H1 (cell line): ENCODE measurements around the gene COX7A2. TPM values are rescaled to one million over a fixed set of nuclear protein-coding genes. Genes with fewer than 3 reads are reported as not detected.

Experiments
- CTCF ChIA-PET: fragments of 300-600 bp; sonication (Branson Sonifier 250); formaldehyde crosslinking; loops from one replicate; lab custom pipeline; 2021; ENCODE audit not compliant: partially characterized antibody; lab: Charles Lee
- POLR2A ChIA-PET: fragments of 300-600 bp; sonication (Branson Sonifier 250); formaldehyde crosslinking; loops from one replicate; lab custom pipeline; 2021; ENCODE audit warnings: inconsistent platforms; ENCODE audit not compliant: partially characterized antibody; lab: Charles Lee
- DNase-seq, 2 experiments: peaks; one replicate each; pipeline versions ENCODE4 v3.0.0 to v3.0.0-alpha.2; 2010 to 2022; ENCODE audit warnings: low spot score in 2 of 2, low read depth in 1 of 2, mixed read lengths in 1 of 2
- FAIRE-seq: peaks from 2 replicates; lab custom pipeline; 2011; peaks lifted over from hg19 to GRCh38; lab: Jason Lieb, UNC
- H2AFZ ChIP-seq: 2 replicates; pipeline ENCODE4 v1.8.1; 2012; ENCODE audit warnings: low read length, inconsistent platforms
- H2AK5ac ChIP-seq: 2 replicates; pipeline ENCODE4 v1.6.1; 2013; ENCODE audit warnings: low read depth, low read length
- H2BK120ac ChIP-seq: replicated peaks from 2 replicates; pipeline ENCODE3; 2013; ENCODE audit warnings: low read depth, low read length, inconsistent platforms
- H2BK12ac ChIP-seq: 2 replicates; pipeline ENCODE4 v1.6.1; 2013; ENCODE audit warnings: low read depth, low read length
- H2BK15ac ChIP-seq: 2 replicates; pipeline ENCODE4 v1.6.1; 2013; ENCODE audit warnings: low read length
- H2BK20ac ChIP-seq: 2 replicates; pipeline ENCODE4 v1.6.1; 2013; ENCODE audit warnings: low read length
- H2BK5ac ChIP-seq: 2 replicates; pipeline ENCODE4 v1.6.1; 2013; ENCODE audit warnings: low read depth, low read length
- H3K14ac ChIP-seq: 2 replicates; pipeline ENCODE4 v1.6.1; 2013; ENCODE audit warnings: inconsistent platforms; ENCODE audit not compliant: insufficient read length
- H3K18ac ChIP-seq: 2 replicates; pipeline ENCODE4 v1.6.1; 2013; ENCODE audit warnings: low read length; ENCODE audit errors: extremely low read depth
- H3K23ac ChIP-seq: 2 replicates; pipeline ENCODE4 v1.6.1; 2013; ENCODE audit warnings: inconsistent platforms; ENCODE audit not compliant: insufficient read length
- H3K23me2 ChIP-seq: 2 replicates; pipeline ENCODE4 v1.6.1; 2013; ENCODE audit warnings: low read depth, low read length
- H3K27ac ChIP-seq: 2 replicates; pipeline ENCODE4 v1.6.1; 2011; ENCODE audit warnings: low read depth, low read length, inconsistent platforms
- H3K27me3 ChIP-seq, 4 experiments: replicated peaks in 1 of 4; 1 replicate in 1 of 4; 2 replicates in 3 of 4; pipeline versions ENCODE4 v1.6.1 to v1.8.1; 2011 to 2013; ENCODE audit warnings: low read length in 3 of 4, mild to moderate bottlenecking in 3 of 4, inconsistent platforms in 2 of 4, mixed read lengths in 2 of 4, moderate library complexity in 1 of 4; ENCODE audit not compliant: control insufficient read depth in 3 of 4, insufficient read depth in 3 of 4; ENCODE audit errors: extremely low read depth in 1 of 4
- H3K36me3 ChIP-seq, 4 experiments: 2 replicates each; pipeline versions ENCODE4 v1.6.1 to v1.8.1; 2011 to 2013; ENCODE audit warnings: mild to moderate bottlenecking in 4 of 4, low read length in 3 of 4, moderate library complexity in 2 of 4, control low read depth in 1 of 4, inconsistent platforms in 1 of 4; ENCODE audit not compliant: insufficient read depth in 4 of 4, control insufficient read depth in 2 of 4
- H3K4ac ChIP-seq: replicated peaks from 2 replicates; pipeline ENCODE3; 2013; ENCODE audit warnings: low read length, low read depth, mixed read lengths, inconsistent platforms; ENCODE audit not compliant: insufficient read length
- H3K4me1 ChIP-seq, 4 experiments: replicated peaks in 1 of 4; 1 replicate in 1 of 4; 2 replicates in 3 of 4; pipeline versions ENCODE4 v1.6.1 to v1.8.1; 2011 to 2013; ENCODE audit warnings: low read length in 3 of 4, inconsistent platforms in 2 of 4, mixed read lengths in 1 of 4; ENCODE audit not compliant: insufficient read depth in 4 of 4, control insufficient read depth in 3 of 4
- H3K4me2 ChIP-seq, 2 experiments: 2 replicates each; pipeline versions ENCODE4 v1.6.1 to v1.8.1; 2011 to 2013; ENCODE audit warnings: low read depth in 2 of 2, low read length in 2 of 2, control low read depth in 1 of 2, inconsistent platforms in 1 of 2, mild to moderate bottlenecking in 1 of 2; ENCODE audit not compliant: insufficient read depth in 1 of 2
- H3K4me3 ChIP-seq, 4 experiments: fragments of 200-600, 300-600 bp in 1 of 4; sonication (generic), shearing (Covaris generic), sonication (Bioruptor Twin) in 1 of 4; 2 replicates each; pipeline versions ENCODE4 v1.5.1 to v1.8.1; 2011 to 2016; ENCODE audit warnings: low read length in 4 of 4, low read depth in 3 of 4, control low read depth in 2 of 4, inconsistent platforms in 2 of 4, mild to moderate bottlenecking in 2 of 4, mixed read lengths in 1 of 4, moderate library complexity in 1 of 4; ENCODE audit not compliant: insufficient read depth in 2 of 4; ENCODE audit errors: extremely low read depth in 1 of 4
- H3K56ac ChIP-seq: replicated peaks from 2 replicates; pipeline ENCODE3; 2013; ENCODE audit warnings: low read depth, mild to moderate bottlenecking, mixed read lengths, low read length, inconsistent platforms; ENCODE audit not compliant: insufficient read length
- H3K79me1 ChIP-seq: 2 replicates; pipeline ENCODE4 v1.6.1; 2013; ENCODE audit warnings: low read depth, low read length, control low read depth
- H3K79me2 ChIP-seq, 2 experiments: 2 replicates each; pipeline versions ENCODE4 v1.6.1 to v1.8.1; 2012 to 2013; ENCODE audit warnings: low read length in 2 of 2, mild to moderate bottlenecking in 2 of 2, inconsistent platforms in 1 of 2; ENCODE audit not compliant: insufficient read depth in 2 of 2, control insufficient read depth in 1 of 2
- H3K9ac ChIP-seq, 4 experiments: replicated peaks in 1 of 4; 1 replicate in 1 of 4; 2 replicates in 3 of 4; pipeline versions ENCODE4 v1.6.1 to v1.8.1; 2011 to 2013; ENCODE audit warnings: low read depth in 3 of 4, low read length in 3 of 4, control low read depth in 2 of 4, mild to moderate bottlenecking in 2 of 4, moderate library complexity in 2 of 4, inconsistent platforms in 1 of 4; ENCODE audit errors: extremely low read depth in 1 of 4
- H3K9me3 ChIP-seq, 2 experiments: 2 replicates each; pipeline versions ENCODE4 v1.6.1 to v1.8.1; 2012 to 2013; ENCODE audit warnings: mild to moderate bottlenecking in 2 of 2, moderate library complexity in 2 of 2, control low read depth in 1 of 2, inconsistent platforms in 1 of 2, low read depth in 1 of 2, low read length in 1 of 2, mixed read lengths in 1 of 2; ENCODE audit not compliant: insufficient read depth in 2 of 2
- H4K20me1 ChIP-seq, 2 experiments: replicated peaks in 1 of 2; 2 replicates each; pipeline versions ENCODE3 to v1.8.1; 2011 to 2013; ENCODE audit warnings: inconsistent platforms in 2 of 2, low read length in 2 of 2, mild to moderate bottlenecking in 1 of 2; ENCODE audit not compliant: insufficient read depth in 2 of 2, control insufficient read depth in 1 of 2
- H4K5ac ChIP-seq: 2 replicates; pipeline ENCODE4 v1.6.1; 2013; ENCODE audit warnings: low read length, low read depth, mixed read lengths, inconsistent platforms; ENCODE audit not compliant: insufficient read length
- H4K8ac ChIP-seq: 2 replicates; pipeline ENCODE4 v1.8.0; 2013; ENCODE audit warnings: mild to moderate bottlenecking, moderate library complexity, low read length, inconsistent platforms; ENCODE audit not compliant: insufficient read depth; ENCODE audit errors: extremely low read depth
- H4K91ac ChIP-seq: replicated peaks from 2 replicates; pipeline ENCODE3; 2013; ENCODE audit warnings: low read length, mixed read lengths, inconsistent platforms; ENCODE audit not compliant: insufficient read length
- CEBPB ChIP-seq: IDR thresholded peaks from 2 replicates; pipeline ENCODE4 v1.6.1; 2012; ENCODE audit warnings: low read depth, low read length
- CREB1 ChIP-seq: IDR thresholded peaks from 2 replicates; pipeline ENCODE4 v1.6.1; 2012; ENCODE audit warnings: inconsistent platforms
- CTCF ChIP-seq, 3 experiments: IDR thresholded peaks; 1 replicate in 2 of 3; 2 replicates in 1 of 3; pipeline versions ENCODE4 v1.5.1 to v1.6.1; 2011; ENCODE audit warnings: low read length in 3 of 3, mild to moderate bottlenecking in 3 of 3, inconsistent platforms in 2 of 3, low read depth in 1 of 3, moderate library complexity in 1 of 3; ENCODE audit not compliant: insufficient read depth in 1 of 3; ENCODE audit errors: control extremely low read depth in 1 of 3
- EP300 ChIP-seq, 2 experiments: IDR thresholded peaks; 1 replicate in 1 of 2; 2 replicates in 1 of 2; pipeline ENCODE4 v1.6.1; 2011 to 2012; ENCODE audit warnings: low read depth in 2 of 2, low read length in 2 of 2, mild to moderate bottlenecking in 2 of 2, borderline replicate concordance in 1 of 2, inconsistent platforms in 1 of 2, moderate library complexity in 1 of 2
- JUN ChIP-seq: IDR thresholded peaks from 2 replicates; pipeline ENCODE4 v1.6.1; 2011; ENCODE audit warnings: low read depth, mild to moderate bottlenecking, improper control_type of control experiment, low read length
- MAX ChIP-seq: IDR thresholded peaks from 2 replicates; pipeline ENCODE4 v1.6.1; 2012; ENCODE audit warnings: inconsistent platforms
- TEAD4 ChIP-seq: IDR thresholded peaks from 2 replicates; pipeline ENCODE4 v1.6.1; 2012; ENCODE audit warnings: low read depth, low read length, inconsistent platforms, mixed read lengths
- ZNF274 ChIP-seq: IDR thresholded peaks from 2 replicates; pipeline ENCODE4 v1.7.0; 2012; ENCODE audit warnings: low read length, borderline replicate concordance; ENCODE audit errors: extremely low read depth
- WGBS, 2 experiments: shearing (Covaris generic) in 1 of 2; methylation state at CpG; one replicate each; pipeline versions ENCODE4 v1.1.6 to v1.1.7; 2013 to 2015; ENCODE audit warnings: low lambda C conversion rate in 2 of 2, mixed read lengths in 2 of 2, inconsistent platforms in 1 of 2, low coverage in 1 of 2, missing lambda C conversion rate in 1 of 2; ENCODE audit not compliant: insufficient replicate concordance in 2 of 2, insufficient coverage in 1 of 2, insufficient read length in 1 of 2; ENCODE audit errors: extremely low coverage in 1 of 2, missing lambda C conversion rate in 1 of 2; 5-methylcytosine and 5-hydroxymethylcytosine counted together
- polyA plus RNA-seq, 7 experiments: library from polyadenylated mRNA; depleted of rRNA in 3 of 7; stranded (reverse) in 5 of 7; unstranded in 2 of 7; fragments of >200 nt in 5 of 7; fragments of 200-250 nt in 2 of 7; gene quantifications; 1 replicate in 5 of 7; 2 replicates in 1 of 7; 4 replicates in 1 of 7; pipeline versions ENCODE4 v1.2.1 to v1.2.3, GENCODE V29; 2011 to 2013; ENCODE audit warnings: missing spikeins in 2 of 7, mixed read lengths in 2 of 7
- total RNA-seq: library from RNA; stranded (reverse); fragmentation: NEBNext Ultra II Directional; extraction: Animal tissue kit (Norgen Biotek cat#: 25700); gene quantifications from 2 replicates; pipeline ENCODE4 v1.2.1, GENCODE V29; 2021

COX7A2 gene
- total and polyA plus RNA-seq, 2 of the 8 experiments (the other 6 are each of a cell fraction or from before 2014, with no cell fraction given): 262 to 468 TPM

- no peak overlapping the region for H2AFZ ChIP-seq
- peaks cover 3 to 12% (median 9%) of the 10 kb centered on the region in 4 experiments; a peak in 5 of 7 replicates for H3K4me1 ChIP-seq
- H3K56ac ChIP-seq: no peak overlapping the region
- H3K4me2 ChIP-seq: no peak overlapping the region
- no peak overlapping the region for H3K9ac ChIP-seq
- H3K14ac ChIP-seq: no peak overlapping the region
- no peak overlapping the region for H4K8ac ChIP-seq
- peak overlapping the region; percentile 61 for H4K91ac ChIP-seq
- H2BK20ac ChIP-seq: peak overlapping the region; percentile 63; the same call in 1 of the 2 replicates
- peak overlapping the region; percentile 9 for H2BK120ac ChIP-seq
- no peaks in the 10 kb centered on the region for H4K20me1 ChIP-seq
- no peak overlapping the region for H3K4ac ChIP-seq
- no peak for DNase-seq
- H2BK15ac ChIP-seq: no peak overlapping the region
- FAIRE-seq: no peak
- no peak overlapping the region; the same call in 1 of the 2 replicates for H3K18ac ChIP-seq
- no peak overlapping the region for H3K27ac ChIP-seq
- no peak overlapping the region for H3K23ac ChIP-seq
- H3K36me3 ChIP-seq: no peaks in the 10 kb centered on the region
- H3K27me3 ChIP-seq: peaks cover 0 to 2% (median 1%) of the 10 kb centered on the region in 4 experiments; a peak in 5 of 7 replicates
- POLR2A ChIA-PET: interaction anchor here (0.7 kb wide), 1 partner anchor 432 kb away, joined by 3 read pairs; no protein-coding TSS in a partner anchor
- no peak for TF ChIP-seq CREB1
- no peak for TF ChIP-seq JUN
- no peak for TF ChIP-seq TEAD4
- TF ChIP-seq CTCF (IDR thresholded peaks at IDR 0.05; ENCODE audit: control extremely low read depth in 1 of 3, insufficient read depth in 1 of 3, low read depth in 1 of 3, low read length in 3 of 3): peak in 2 of 3 experiments; percentile 8 to 12; a peak in 3 of 4 replicates
- peak; percentile 30; the same call in 1 of the 2 replicates for TF ChIP-seq MAX
- TF ChIP-seq ZNF274: no peak
- TF ChIP-seq EP300 (IDR thresholded peaks at IDR 0.05; ENCODE audit: borderline replicate concordance in 1 of 2, low read depth in 2 of 2, low read length in 2 of 2): no peak
- no peak for TF ChIP-seq CEBPB
- TF ChIP-seq, all 59 proteins: peak for 2
- CTCF ChIA-PET: interaction anchor here (1.0 kb wide), 2 partner anchors 18 to 1475 kb away, joined by 4 to 5 read pairs; no protein-coding TSS in a partner anchor
- Histone ChIP-seq H2AK5ac (no peak overlapping the region), H2BK5ac (peak overlapping the region; percentile 19; the same call in 1 of the 2 replicates), H3K23me2 (no peaks in the 10 kb centered on the region), H2BK12ac (peak overlapping the region; percentile 30; the same call in 1 of the 2 replicates), H3K4me3 (no peak overlapping the region; a peak in 1 of 8 replicates), H3K9me3 (no peaks in the 10 kb centered on the region), H3K79me2 (no peaks in the 10 kb centered on the region), H4K5ac (no peak overlapping the region), H3K79me1 (no peaks in the 10 kb centered on the region)
- WGBS, 2 experiments: 86% methylated on average over 2 of the region's 2 CpGs; no CpG with 5 or more reads in 1 of the 2 experiments
Measured at GRCh38 chr6:75213732-75214131, 29.9 kb downstream of the COX7A2 start.
